Gastrocnemius medialis (tissue), 4 donors: ENCODE measurements around the gene CEP78. TPM values are rescaled to one million over a fixed set of nuclear protein-coding genes. Genes with fewer than 3 reads are reported as not detected.

Experiments used
- ATAC-seq, 2 donors: fragments of 150-250 bp; one replicate each; pipeline ENCODE4 v1.9.1; 2016
- DNase-seq, 2 donors: peaks; one replicate each; pipeline ENCODE4 v3.0.0-alpha.2; 2019
- H3K27ac ChIP-seq, 4 donors: fragments of 200-600 bp; sonication (generic); 1 replicate in 1 of 4; 2 replicates in 3 of 4; pipeline ENCODE4 v1.5.1; 2016 to 2018; ENCODE audit warnings: mild to moderate bottlenecking in 2 of 4, moderate library complexity in 1 of 4
- H3K27me3 ChIP-seq, 3 donors: fragments of 200-600 bp; sonication (generic) in 2 of 3; 1 replicate in 1 of 3; 2 replicates in 2 of 3; pipeline versions ENCODE4 v1.5.1 to v1.6.0; 2016 to 2019; ENCODE audit warnings: mild to moderate bottlenecking in 1 of 3, moderate library complexity in 1 of 3
- H3K36me3 ChIP-seq, 2 donors: fragments of 200-600 bp; sonication (generic) in 1 of 2; one replicate each; pipeline ENCODE4 v1.5.1; 2017 to 2018
- H3K4me1 ChIP-seq, 2 donors: fragments of 200-600 bp; sonication (generic) in 1 of 2; one replicate each; pipeline ENCODE4 v1.5.1; 2016 to 2017; ENCODE audit warnings: mild to moderate bottlenecking in 2 of 2
- H3K4me3 ChIP-seq, 4 donors: fragments of 200-600 bp; sonication (generic) in 3 of 4; 1 replicate in 1 of 4; 2 replicates in 3 of 4; pipeline ENCODE4 v1.5.1; 2016 to 2019; ENCODE audit warnings: mild to moderate bottlenecking in 2 of 4
- H3K9me3 ChIP-seq, 3 donors: fragments of 200-600 bp; sonication (generic) in 2 of 3; 1 replicate in 1 of 3; 2 replicates in 2 of 3; pipeline ENCODE4 v1.5.1; 2016 to 2019
- POLR2A ChIP-seq, 2 donors: fragments of 450-650 bp; IDR thresholded peaks; one replicate each; pipeline ENCODE4 v1.6.1; 2017; ENCODE audit warnings: antibody characterized with exemption in 2 of 2, mild to moderate bottlenecking in 2 of 2, moderate library complexity in 2 of 2
- in situ Hi-C, 4 donors: fragments of 200-750 bp; cut with MboI; loops; one replicate each; pipeline versions ENCODE4 v1.15.0 to v1.8.0; 2017; ENCODE audit warnings: low sequenced_read_pairs in 4 of 4
- intact Hi-C: fragments of 100-400 bp; cut with DNase I; formaldehyde crosslinking; loops from one replicate; pipeline ENCODE4 v1.15.1; 2023; ENCODE audit warnings: low total_unique reads
- total RNA-seq, 4 donors: library from RNA; depleted of rRNA; stranded (reverse); fragments of >200 nt; gene quantifications; one replicate each; pipeline versions ENCODE4 v1.1.0 to v1.2.3, GENCODE V29; 2016
- TF ChIP-seq, protein P1 (sequence below), 5 experiments: fragments of 450-650 bp in 3 of 5; fragments of 200-600 bp in 2 of 5; sonication (generic) in 2 of 5; IDR thresholded peaks in 4 of 5; conservative IDR thresholded peaks in 1 of 5; 1 replicate in 4 of 5; 2 replicates in 1 of 5; pipeline ENCODE4 v1.5.1; 2016 to 2019; ENCODE audit warnings: antibody characterized with exemption in 5 of 5, mild to moderate bottlenecking in 3 of 5, moderate library complexity in 3 of 5

The CEP78 gene
- total RNA-seq, 4 donors from 2014 or later, result 2.1 to 2.8 (median 2.5) TPM

DNA sequence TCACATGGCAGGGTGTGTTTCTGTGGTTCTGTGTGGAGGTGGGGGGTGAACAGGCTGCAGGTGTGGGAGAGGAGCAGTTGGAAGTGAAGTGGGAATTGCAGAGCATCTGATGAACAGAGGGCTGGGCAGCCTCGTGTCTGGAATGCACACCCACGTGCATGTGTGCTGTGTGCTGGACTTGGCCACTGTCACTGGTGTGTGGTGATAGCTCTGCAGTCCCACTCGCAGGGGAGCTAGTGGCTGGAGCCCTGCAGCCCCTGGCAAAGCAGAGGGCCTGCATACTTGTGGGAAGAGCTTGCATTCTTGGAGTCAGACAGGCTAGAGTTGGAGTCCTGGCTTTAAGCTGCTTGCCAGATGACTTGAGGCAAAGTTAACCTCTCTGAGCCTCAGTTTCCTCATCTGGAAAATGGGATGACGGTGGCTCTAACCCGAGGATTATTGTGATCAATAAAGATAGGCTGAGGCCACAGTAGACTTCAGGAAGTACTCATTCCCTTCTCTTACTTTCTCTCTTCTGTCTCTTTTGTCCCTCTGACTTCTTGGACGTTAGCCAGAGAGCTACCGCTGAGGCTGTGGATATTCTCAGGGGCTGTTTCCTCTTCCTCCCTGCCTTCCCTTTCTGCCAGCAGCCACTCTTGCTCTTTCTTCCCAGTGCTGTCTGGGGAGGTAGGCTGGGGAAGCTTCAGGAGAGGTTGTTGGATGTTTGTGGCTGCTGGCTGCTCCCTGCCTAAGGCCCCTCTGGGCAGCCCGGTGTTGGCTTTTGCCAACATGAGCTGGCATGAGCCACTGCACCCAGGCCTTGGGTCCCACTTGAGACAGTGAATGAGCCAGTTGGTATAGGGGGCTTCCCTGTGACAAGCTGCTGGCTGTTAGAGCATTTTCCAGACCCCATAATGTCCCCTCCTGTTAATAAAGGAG, 79.3 kb downstream of the CEP78 start:
- ATAC-seq, result no peak
- Histone ChIP-seq H3K4me3 (no peak overlapping the region), H3K4me1 (no peaks in the 10 kb centered on the region), H3K36me3 (no peaks in the 10 kb centered on the region), H3K27me3 (no peaks in the 10 kb centered on the region), H3K27ac (no peak overlapping the region), H3K9me3 (no peaks in the 10 kb centered on the region)
- intact Hi-C loops, result no loop called here
- no peak for DNase-seq
- TF ChIP-seq, protein P1, sequence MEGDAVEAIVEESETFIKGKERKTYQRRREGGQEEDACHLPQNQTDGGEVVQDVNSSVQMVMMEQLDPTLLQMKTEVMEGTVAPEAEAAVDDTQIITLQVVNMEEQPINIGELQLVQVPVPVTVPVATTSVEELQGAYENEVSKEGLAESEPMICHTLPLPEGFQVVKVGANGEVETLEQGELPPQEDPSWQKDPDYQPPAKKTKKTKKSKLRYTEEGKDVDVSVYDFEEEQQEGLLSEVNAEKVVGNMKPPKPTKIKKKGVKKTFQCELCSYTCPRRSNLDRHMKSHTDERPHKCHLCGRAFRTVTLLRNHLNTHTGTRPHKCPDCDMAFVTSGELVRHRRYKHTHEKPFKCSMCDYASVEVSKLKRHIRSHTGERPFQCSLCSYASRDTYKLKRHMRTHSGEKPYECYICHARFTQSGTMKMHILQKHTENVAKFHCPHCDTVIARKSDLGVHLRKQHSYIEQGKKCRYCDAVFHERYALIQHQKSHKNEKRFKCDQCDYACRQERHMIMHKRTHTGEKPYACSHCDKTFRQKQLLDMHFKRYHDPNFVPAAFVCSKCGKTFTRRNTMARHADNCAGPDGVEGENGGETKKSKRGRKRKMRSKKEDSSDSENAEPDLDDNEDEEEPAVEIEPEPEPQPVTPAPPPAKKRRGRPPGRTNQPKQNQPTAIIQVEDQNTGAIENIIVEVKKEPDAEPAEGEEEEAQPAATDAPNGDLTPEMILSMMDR (IDR thresholded peaks at IDR 0.05 in 4 of 5, conservative IDR thresholded peaks at IDR 0.05 in 1 of 5), result no peak
- no peak for TF ChIP-seq POLR2A (IDR thresholded peaks at IDR 0.05)
- in situ Hi-C loops, result no loop called here

DNA sequence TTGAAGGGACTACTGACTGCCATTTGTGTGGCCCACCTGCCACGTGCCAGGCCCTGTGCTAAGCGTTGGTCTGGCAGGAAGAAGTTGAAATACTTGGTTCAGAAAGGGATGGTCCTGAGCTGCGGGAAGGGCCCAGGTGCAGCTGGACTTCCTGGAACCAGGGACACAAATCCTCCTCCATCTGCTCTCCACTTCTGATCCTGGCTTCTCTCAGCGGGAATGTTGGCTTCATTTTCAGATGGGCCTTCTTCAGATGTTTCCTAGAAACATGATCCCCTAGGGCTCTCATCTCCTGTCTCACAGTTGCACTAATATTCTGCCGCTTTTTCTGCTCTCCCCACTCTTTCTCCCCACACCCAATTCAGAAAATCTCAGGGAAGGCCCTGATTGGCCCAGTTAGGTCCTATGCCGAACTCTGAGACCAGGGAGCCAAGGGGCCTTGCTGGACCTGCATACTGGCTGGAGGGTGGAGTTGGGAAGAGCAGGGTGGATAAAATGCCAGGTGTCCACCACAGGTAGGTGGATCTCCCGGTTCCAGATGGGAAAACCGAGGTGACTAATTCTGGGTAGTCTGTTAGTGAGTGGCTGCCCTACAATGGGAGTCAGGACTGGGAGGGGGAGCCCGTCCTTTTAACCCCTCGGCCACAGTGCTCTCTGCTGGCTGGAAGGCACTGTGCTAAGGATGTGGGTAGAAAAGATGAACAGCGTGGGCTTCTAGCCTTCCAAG, 80.5 kb downstream of the CEP78 start:
- Histone ChIP-seq H3K27me3 (no peaks in the 10 kb centered on the region), H3K4me1 (no peaks in the 10 kb centered on the region), H3K4me3 (no peak overlapping the region), H3K27ac (no peak overlapping the region), H3K36me3 (no peaks in the 10 kb centered on the region), H3K9me3 (no peaks in the 10 kb centered on the region)
- DNase-seq (no peak), ATAC-seq (no peak)
- TF ChIP-seq, protein P1 (IDR thresholded peaks at IDR 0.05 in 4 of 5, conservative IDR thresholded peaks at IDR 0.05 in 1 of 5), result no peak
- TF ChIP-seq POLR2A (IDR thresholded peaks at IDR 0.05), result no peak
- in situ Hi-C loops (no loop called here), intact Hi-C loops (no loop called here)

DNA sequence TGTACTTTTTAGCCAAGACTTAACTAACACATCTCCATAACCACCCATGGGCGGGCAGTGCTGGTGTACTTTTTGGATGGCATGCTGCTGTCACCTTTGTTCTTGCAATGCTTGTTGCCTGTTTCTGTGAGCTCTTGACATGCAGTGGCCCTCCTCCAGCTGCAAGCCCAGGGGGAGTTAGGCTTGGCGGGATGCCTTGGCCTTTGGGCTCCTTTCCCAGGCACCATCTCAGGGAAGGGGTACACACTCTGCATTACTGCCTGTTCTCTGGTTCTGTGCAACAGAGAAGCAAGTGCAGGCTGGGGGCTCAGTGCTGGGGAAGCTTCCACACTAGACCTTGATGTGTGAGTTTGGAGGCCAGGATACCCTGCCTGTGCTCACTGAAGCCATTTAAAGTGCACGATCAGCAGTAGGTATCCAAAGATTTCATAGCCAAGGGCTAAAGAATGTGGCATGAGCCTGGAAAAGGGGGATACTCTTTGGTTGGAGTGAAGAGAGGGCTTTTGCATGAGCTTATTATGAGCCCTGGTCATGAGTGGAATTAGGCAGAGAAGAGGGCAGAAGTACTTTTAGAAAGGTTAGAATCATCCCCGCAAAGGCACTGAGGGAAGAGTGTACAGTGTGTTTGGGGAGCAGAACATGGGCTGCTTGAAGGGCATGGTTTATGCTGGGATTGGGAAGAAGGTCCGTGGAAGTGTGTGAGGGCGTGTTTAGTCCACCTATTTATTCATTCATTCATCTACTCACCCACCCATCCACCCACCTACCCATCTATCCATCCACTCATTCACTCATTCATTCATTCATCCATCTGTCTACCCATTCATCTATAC, 83.5 kb downstream of the CEP78 start:
- TF ChIP-seq, protein P1 (IDR thresholded peaks at IDR 0.05 in 4 of 5, conservative IDR thresholded peaks at IDR 0.05 in 1 of 5), result no peak
- no peak for TF ChIP-seq POLR2A (IDR thresholded peaks at IDR 0.05)
- no peak overlapping the region for H3K27ac ChIP-seq
- no peaks in the 10 kb centered on the region for H3K27me3 ChIP-seq
- intact Hi-C loops, result no loop called here
- no peak for ATAC-seq
- H3K9me3 ChIP-seq, result no peaks in the 10 kb centered on the region
- no peak for DNase-seq
- no peak overlapping the region for H3K4me3 ChIP-seq
- no peaks in the 10 kb centered on the region for H3K36me3 ChIP-seq
- no peaks in the 10 kb centered on the region for H3K4me1 ChIP-seq
- in situ Hi-C loops, result no loop called here

DNA sequence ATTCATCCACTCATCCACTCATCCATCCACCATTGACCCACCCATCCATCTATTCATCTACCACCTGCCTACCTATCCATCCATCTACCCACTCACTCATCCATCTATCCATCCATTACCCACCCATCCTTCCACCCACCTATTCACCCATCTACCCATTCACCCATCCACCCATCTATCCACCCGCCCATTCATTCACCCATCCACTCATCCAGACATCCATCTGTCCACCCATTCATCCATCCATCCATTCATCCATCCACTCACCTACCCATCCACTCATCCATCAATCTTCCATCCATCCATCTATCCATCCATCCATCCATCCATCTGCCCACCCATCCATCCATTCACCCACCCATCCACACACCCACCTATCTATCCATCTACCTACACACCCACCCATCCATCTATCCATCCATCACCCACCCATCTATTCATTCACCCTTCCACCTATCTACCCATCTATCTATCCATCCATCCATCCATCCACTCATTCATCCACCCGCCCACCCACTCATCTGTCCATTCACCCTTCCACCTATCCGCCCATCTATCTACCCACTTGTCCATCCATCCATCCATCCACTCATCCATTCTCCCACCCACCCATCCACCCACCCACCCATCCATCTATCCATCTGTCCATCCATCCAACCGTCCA, 84.3 kb downstream of the CEP78 start:
- intact Hi-C loops, result no loop called here
- H3K9me3 ChIP-seq, result no peaks in the 10 kb centered on the region
- H3K4me1 ChIP-seq, result no peaks in the 10 kb centered on the region
- in situ Hi-C loops, result no loop called here
- no peak for ATAC-seq
- DNase-seq, result no peak
- no peaks in the 10 kb centered on the region for H3K36me3 ChIP-seq
- TF ChIP-seq, protein P1 (IDR thresholded peaks at IDR 0.05 in 4 of 5, conservative IDR thresholded peaks at IDR 0.05 in 1 of 5), result no peak
- no peak for TF ChIP-seq POLR2A (IDR thresholded peaks at IDR 0.05)
- no peaks in the 10 kb centered on the region for H3K27me3 ChIP-seq
- no peak overlapping the region for H3K4me3 ChIP-seq
- H3K27ac ChIP-seq, result no peak overlapping the region
